Measurements from ENCODE around the gene GADD45B. TPM values are rescaled to one million over a fixed set of nuclear protein-coding genes. Genes with fewer than 3 reads are reported as not detected.

The GADD45B gene
- total and polyA plus RNA-seq, 10 of the 15 experiments (the other 5 are each of a cell fraction or from before 2014, with no cell fraction given) = 2.4 to 180 (median 91.1) TPM

- no peak for TF ChIP-seq FOS (IDR thresholded peaks at IDR 0.05; ENCODE audit: borderline replicate concordance, extremely low read depth, insufficient read length)
- TF ChIP-seq CBFB (IDR thresholded peaks at IDR 0.05; ENCODE audit: low read depth) = peak; percentile 47; the same call in 1 of the 2 replicates
- peak; percentile 81; the same call in 1 of the 2 replicates for TF ChIP-seq BACH1 (IDR thresholded peaks at IDR 0.05; ENCODE audit: borderline replicate concordance)
- no peak for TF ChIP-seq POU2F2 (IDR thresholded peaks at IDR 0.05; ENCODE audit: borderline replicate concordance, low read depth, low read length)
- no peak for TF ChIP-seq SUPT20H (IDR thresholded peaks at IDR 0.05; ENCODE audit: borderline replicate concordance, control insufficient read depth, low read depth, low read length)
- peak; percentile 28; the same call in 1 of the 2 replicates for TF ChIP-seq NBN (IDR thresholded peaks at IDR 0.05)
- TF ChIP-seq SMARCA5 (IDR thresholded peaks at IDR 0.05) = no peak
- no peak for TF ChIP-seq MTA2 (IDR thresholded peaks at IDR 0.05; ENCODE audit: low read depth)
- TF ChIP-seq E4F1 (IDR thresholded peaks at IDR 0.05; ENCODE audit: borderline replicate concordance, partially characterized antibody) = no peak
- no peak for TF ChIP-seq NFXL1 (IDR thresholded peaks at IDR 0.05; ENCODE audit: borderline replicate concordance)
- TF ChIP-seq BCLAF1 (IDR thresholded peaks at IDR 0.05) = 0 out of 2 replicates have a peak, but pooled peaks have one; percentile 47
- TF ChIP-seq CREB1 (IDR thresholded peaks at IDR 0.05; ENCODE audit: low read depth) = 0 out of 2 replicates have a peak, but pooled peaks have one; percentile 5
- peak; percentile 67 for TF ChIP-seq POLR2A (IDR thresholded peaks at IDR 0.05; ENCODE audit: low read depth, low read length)
- TF ChIP-seq EED (IDR thresholded peaks at IDR 0.05; ENCODE audit: low read depth) = no peak
- TF ChIP-seq PAX5 (IDR thresholded peaks at IDR 0.05; ENCODE audit: borderline replicate concordance, low read depth, low read length) = no peak; the same call in 1 of the 2 replicates
- TF ChIP-seq POLR2AphosphoS2 (IDR thresholded peaks at IDR 0.05; ENCODE audit: low read depth, low read length) = peak; percentile 66; the same call in 1 of the 2 replicates
Measured at GRCh38 chr19:2478278-2478755, 2.4 kb downstream of the GADD45B start (continued).
